Lower lobe of right lung (tissue), 2 donors: ENCODE results near the gene ARHGAP10. TPM values are rescaled to one million over a fixed set of nuclear protein-coding genes. Genes with fewer than 3 reads are reported as not detected.
A peak's percentile ranks its signal among the peaks of the same experiment; 100 is the strongest.
"Not testable (repeated sequence)": the region's sequence is repeated elsewhere in the genome, so short reads cannot be mapped to it uniquely, and the experiment has no call there.

ENCODE experiments used
- ATAC-seq, 2 donors: fragments of 200-7000 bp; cut with Tn5 transposase; one replicate each; pipeline ENCODE4 v1.9.1; 2020 to 2022; ENCODE audit warnings: mild to moderate bottlenecking in 2 of 2, moderate library complexity in 2 of 2
- DNase-seq: peaks from one replicate; pipeline ENCODE4 v3.0.0-alpha.2; 2020
- H3K27ac ChIP-seq: fragments of 200-600 bp; one replicate; pipeline ENCODE4 v1.8.0; 2022
- H3K27me3 ChIP-seq: fragments of 200-600 bp; one replicate; pipeline ENCODE4 v1.8.0; 2022; ENCODE audit warnings: low read depth
- H3K36me3 ChIP-seq: fragments of 200-600 bp; one replicate; pipeline ENCODE4 v1.8.0; 2022; ENCODE audit warnings: mild to moderate bottlenecking
- H3K4me1 ChIP-seq: fragments of 200-600 bp; one replicate; pipeline ENCODE4 v1.8.0; 2022
- H3K4me3 ChIP-seq: fragments of 200-600 bp; one replicate; pipeline ENCODE4 v1.8.0; 2022; ENCODE audit warnings: mild to moderate bottlenecking
- H3K9me3 ChIP-seq: fragments of 200-600 bp; one replicate; pipeline ENCODE4 v1.8.0; 2022
- CTCF ChIP-seq: fragments of 200-600 bp; IDR thresholded peaks from one replicate; pipeline ENCODE4 v1.8.0; 2022; ENCODE audit warnings: antibody characterized with exemption, mild to moderate bottlenecking
- intact Hi-C: fragments of 100-400 bp; cut with DNase I; formaldehyde crosslinking; loops from one replicate; pipeline ENCODE4 v1.11.0; 2022
- total RNA-seq: library from RNA; stranded (reverse); fragmentation: NEBNext Ultra II Directional; extraction: Animal tissue kit (Norgen Biotek cat#: 25700); gene quantifications from one replicate; pipeline ENCODE4 v1.2.1, GENCODE V29; 2021
- donor health status: DM: no; HTN: yes; CAD: no; lungs with severe emphysema.

The ARHGAP10 gene
- total RNA-seq, 1 donor from 2014 or later, result 26.4 TPM

- intact Hi-C loops, result no loop called here
- no peaks in the 10 kb centered on the region for H3K36me3 ChIP-seq
- H3K27me3 ChIP-seq, result no peaks in the 10 kb centered on the region
- DNase-seq, result no peak
- no peak for ATAC-seq
- no peaks in the 10 kb centered on the region for H3K9me3 ChIP-seq
- H3K4me3 ChIP-seq, result no peak overlapping the region
- no peak overlapping the region for H3K27ac ChIP-seq
- no peaks in the 10 kb centered on the region for H3K4me1 ChIP-seq
- no peak for TF ChIP-seq CTCF
Measured at GRCh38 chr4:147994076-147994475, 262.2 kb downstream of the ARHGAP10 start.

- DNase-seq (no peak), ATAC-seq (no peak)
- Histone ChIP-seq H3K36me3 (no peaks in the 10 kb centered on the region), H3K4me3 (no peak overlapping the region), H3K4me1 (no peaks in the 10 kb centered on the region), H3K27me3 (no peaks in the 10 kb centered on the region), H3K9me3 (no peaks in the 10 kb centered on the region), H3K27ac (no peak overlapping the region)
- TF ChIP-seq CTCF, result no peak
- intact Hi-C loops, result no loop called here
Measured at GRCh38 chr4:147994491-147995385, 262.9 kb downstream of the ARHGAP10 start.

- H3K27ac ChIP-seq, result no peak overlapping the region
- no peaks in the 10 kb centered on the region for H3K27me3 ChIP-seq
- H3K4me3 ChIP-seq, result no peak overlapping the region
- DNase-seq (no peak), ATAC-seq (no peak)
- intact Hi-C loops, result no loop called here
- H3K9me3 ChIP-seq, result no peaks in the 10 kb centered on the region
- TF ChIP-seq CTCF, result no peak
- no peaks in the 10 kb centered on the region for H3K36me3 ChIP-seq
- H3K4me1 ChIP-seq, result no peaks in the 10 kb centered on the region
Measured at GRCh38 chr4:147996859-147997258, 265.0 kb downstream of the ARHGAP10 start.

GRCh38 chr4:148000038-148000437, 268.1 kb downstream of the ARHGAP10 start:
- ATAC-seq, DNase-seq, H3K9me3 ChIP-seq, H3K4me1 ChIP-seq, H3K27ac ChIP-seq, H3K36me3 ChIP-seq, intact Hi-C loops, H3K4me3 ChIP-seq, H3K27me3 ChIP-seq: not testable (repeated sequence)

- no peaks in the 10 kb centered on the region for H3K27me3 ChIP-seq
- H3K4me3 ChIP-seq, result no peak overlapping the region
- no peak for DNase-seq
- H3K4me1 ChIP-seq, result peaks cover 13% of the 10 kb centered on the region
- no peak for ATAC-seq
- no peak for TF ChIP-seq CTCF
- H3K9me3 ChIP-seq, result no peaks in the 10 kb centered on the region
- no peaks in the 10 kb centered on the region for H3K36me3 ChIP-seq
- H3K27ac ChIP-seq, result no peak overlapping the region
- intact Hi-C loops, result no loop called here
Measured at GRCh38 chr4:148004228-148004857, 272.5 kb downstream of the ARHGAP10 start.

GRCh38 chr4:148006001-148006400, 274.1 kb downstream of the ARHGAP10 start:
- no peak for DNase-seq
- Histone ChIP-seq H3K36me3 (no peaks in the 10 kb centered on the region), H3K4me3 (no peak overlapping the region), H3K27me3 (no peaks in the 10 kb centered on the region), H3K4me1 (peaks cover 13% of the 10 kb centered on the region), H3K9me3 (no peaks in the 10 kb centered on the region), H3K27ac (no peak overlapping the region)
- no peak for TF ChIP-seq CTCF
- intact Hi-C loops, result no loop called here
- peak in 1 of 2 donors; percentile 19 for ATAC-seq
